Umbilical cord (tissue), 2 donors: ENCODE measurements around the gene PLPPR3. TPM values are rescaled to one million over a fixed set of nuclear protein-coding genes. Genes with fewer than 3 reads are reported as not detected.

Experiments used
- DNase-seq: peaks from one replicate; pipeline ENCODE4 v3.0.0-alpha.2; 2015; ENCODE audit warnings: low spot score
- total RNA-seq: library from RNA; depleted of rRNA; stranded (reverse); fragments of >200 nt; gene quantifications from one replicate; pipeline ENCODE4 v1.2.3, GENCODE V29; 2014; ENCODE audit warnings: low replicate concordance; ENCODE audit not compliant: insufficient read depth

The PLPPR3 gene
- total RNA-seq, 1 donor from 2014 or later, result not detected

- peak; percentile 100 for DNase-seq
Observed at GRCh38 chr19:796692-797527, 24.8 kb downstream of the PLPPR3 start, which contains the start of gene PTBP1. Gene PTBP1 (plus strand): TSS chr19:797452. CDS start chr19:797498, 46 bp downstream.

GRCh38 chr19:795691-796581, 25.8 kb downstream of the PLPPR3 start:
- DNase-seq, result no peak

- no peak for DNase-seq
Observed at GRCh38 chr19:795073-795611, 26.6 kb downstream of the PLPPR3 start.

- DNase-seq, result no peak
Observed at GRCh38 chr19:793806-794205, 27.9 kb downstream of the PLPPR3 start.

DNA sequence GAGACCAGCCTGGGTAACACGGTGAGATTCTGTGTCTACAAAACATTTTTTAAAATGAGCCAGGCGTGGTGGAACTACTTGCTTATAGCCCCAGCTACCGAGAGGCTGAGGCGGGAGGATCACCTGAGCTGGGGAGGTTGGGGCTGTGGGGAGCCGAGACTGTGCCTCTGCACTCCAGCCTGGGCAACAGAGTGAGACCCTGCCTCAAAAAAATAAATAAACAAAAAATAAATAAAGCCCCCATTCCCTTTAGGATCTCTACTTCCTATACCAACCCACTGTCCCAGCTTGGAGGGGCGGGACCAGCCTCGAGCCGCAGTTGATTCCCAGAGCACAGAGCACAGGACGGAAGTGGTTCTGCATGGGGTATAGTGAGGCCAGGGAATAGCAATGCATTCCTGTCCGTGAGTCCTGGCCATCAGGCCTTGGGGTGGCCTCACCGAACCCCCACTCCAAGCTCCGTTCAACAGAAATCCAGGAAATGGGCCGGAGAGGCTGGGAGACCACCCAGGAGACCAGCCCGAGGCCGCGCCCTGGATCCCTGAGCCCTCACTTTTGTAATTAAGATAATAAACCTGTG, 29.4 kb downstream of the PLPPR3 start:
- no peak for DNase-seq

DNA sequence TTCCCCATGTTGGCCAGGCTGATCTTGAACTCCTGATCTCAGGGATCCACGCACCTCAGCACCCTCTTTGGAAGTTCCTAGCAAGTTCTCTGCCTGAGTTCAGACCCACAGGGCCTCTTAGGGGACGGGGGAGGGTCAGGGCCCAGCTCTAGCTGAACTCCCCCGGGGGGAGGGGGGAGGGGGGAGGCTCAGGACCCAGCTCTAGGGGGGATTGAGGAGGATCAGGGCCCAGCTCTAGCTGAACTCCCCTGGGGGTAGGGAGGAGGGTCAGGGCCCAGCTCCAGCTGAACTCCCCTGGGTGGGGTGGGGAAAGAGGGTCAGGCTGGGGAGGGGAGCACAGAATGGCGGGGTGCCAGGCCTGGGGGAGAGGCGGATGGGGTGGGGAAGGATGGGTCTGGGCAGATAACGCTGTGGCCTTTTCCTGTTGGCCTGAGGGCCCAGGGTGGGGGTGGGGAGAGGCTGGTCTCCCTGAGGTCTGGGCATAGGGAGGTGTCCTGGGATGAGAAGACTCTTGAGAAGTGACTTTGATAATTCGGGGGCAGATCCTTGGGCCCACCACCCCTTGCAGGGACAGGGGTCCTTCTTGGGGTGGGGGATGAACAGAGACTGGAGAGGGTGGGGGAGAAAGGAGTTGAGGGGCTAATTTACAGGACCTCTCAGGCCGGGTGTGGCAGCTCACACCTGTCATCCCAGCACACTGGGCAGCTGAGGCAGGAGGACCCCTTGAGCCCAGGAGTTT, 30.0 kb downstream of the PLPPR3 start:
- peak; percentile 35 for DNase-seq

GRCh38 chr19:791007-791566, 30.7 kb downstream of the PLPPR3 start:
- no peak for DNase-seq

- DNase-seq, result no peak
Observed at GRCh38 chr19:789701-790060, 32.1 kb downstream of the PLPPR3 start.

DNA sequence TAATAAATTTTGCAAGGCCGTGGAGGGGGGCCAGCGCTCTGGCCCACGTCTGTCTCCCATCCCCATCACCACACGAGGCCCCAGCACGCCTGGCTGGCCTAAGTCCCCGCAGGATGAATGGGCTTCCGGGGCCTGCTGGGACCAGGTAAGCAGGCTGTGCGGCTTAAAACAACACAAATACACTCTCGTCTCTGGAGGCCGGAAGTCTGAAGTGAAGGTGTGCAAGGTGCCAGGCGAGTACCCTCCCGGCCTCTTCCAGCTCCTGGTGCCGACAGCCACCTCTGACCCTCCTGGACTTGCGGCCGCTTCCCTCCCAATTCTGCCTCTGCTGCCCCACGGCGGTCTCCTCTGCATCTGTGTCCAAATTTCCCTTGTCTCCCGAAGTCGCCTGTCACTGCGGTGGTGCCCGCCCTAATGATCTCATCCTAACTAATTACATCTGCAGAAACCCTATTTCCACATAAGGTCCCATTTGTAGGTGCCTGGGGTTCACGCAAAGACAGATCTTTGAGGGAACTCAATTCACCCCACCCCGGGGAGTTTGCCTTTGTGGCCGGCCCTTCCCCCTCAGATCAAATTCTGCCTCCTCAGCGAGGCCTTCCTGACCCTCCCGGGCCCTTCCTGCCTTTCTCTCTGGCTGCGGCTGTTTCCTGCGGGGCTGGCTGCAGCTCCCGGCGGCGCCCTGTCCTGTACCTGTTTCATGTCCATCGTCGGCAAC, 32.6 kb downstream of the PLPPR3 start:
- peak; percentile 59 for DNase-seq

GRCh38 chr19:788686-788982, 33.1 kb downstream of the PLPPR3 start:
- no peak for DNase-seq

DNA sequence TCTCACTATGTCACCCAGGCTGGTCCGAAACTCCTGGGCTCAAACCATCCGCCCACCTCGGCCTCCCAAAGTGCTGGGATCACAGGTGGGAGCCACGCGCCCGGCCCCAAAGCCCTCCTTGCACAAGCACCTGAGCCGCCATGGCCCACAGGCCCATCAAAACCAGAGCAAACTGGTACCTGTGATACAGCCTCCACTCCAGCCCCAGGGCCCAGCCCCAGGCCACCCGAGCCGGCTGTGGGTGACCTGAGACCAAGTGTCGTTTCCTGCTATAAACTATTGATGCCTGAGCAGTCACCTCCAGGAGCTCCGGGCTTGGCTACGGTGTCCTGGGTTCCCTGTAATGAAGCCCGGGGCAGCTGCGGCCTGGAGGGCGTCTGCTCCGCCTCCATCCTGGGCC, 34.2 kb downstream of the PLPPR3 start:
- DNase-seq, result no peak

DNA sequence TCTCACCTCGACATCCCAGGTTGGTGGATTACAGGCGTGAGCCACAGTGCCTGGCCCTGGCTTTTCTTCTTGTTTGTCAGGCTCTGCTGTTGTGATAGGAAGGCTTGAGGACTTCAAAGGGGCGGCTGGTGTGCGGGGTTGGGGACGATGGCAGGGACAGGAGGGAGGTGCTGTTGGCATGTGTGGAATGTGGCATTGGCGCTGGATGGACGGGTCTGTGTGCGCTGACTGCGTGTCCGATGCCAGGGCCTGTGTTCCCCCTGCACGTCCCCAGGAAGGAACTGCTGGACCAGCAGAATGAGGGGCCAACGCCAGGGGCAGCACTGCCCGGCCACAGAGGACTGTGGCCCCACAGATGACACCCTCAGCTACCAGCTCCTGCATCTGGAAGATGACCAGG, 37.2 kb downstream of the PLPPR3 start:
- DNase-seq, result no peak

- peak; percentile 46 for DNase-seq
Observed at GRCh38 chr19:782878-783668, 38.7 kb downstream of the PLPPR3 start.

DNA sequence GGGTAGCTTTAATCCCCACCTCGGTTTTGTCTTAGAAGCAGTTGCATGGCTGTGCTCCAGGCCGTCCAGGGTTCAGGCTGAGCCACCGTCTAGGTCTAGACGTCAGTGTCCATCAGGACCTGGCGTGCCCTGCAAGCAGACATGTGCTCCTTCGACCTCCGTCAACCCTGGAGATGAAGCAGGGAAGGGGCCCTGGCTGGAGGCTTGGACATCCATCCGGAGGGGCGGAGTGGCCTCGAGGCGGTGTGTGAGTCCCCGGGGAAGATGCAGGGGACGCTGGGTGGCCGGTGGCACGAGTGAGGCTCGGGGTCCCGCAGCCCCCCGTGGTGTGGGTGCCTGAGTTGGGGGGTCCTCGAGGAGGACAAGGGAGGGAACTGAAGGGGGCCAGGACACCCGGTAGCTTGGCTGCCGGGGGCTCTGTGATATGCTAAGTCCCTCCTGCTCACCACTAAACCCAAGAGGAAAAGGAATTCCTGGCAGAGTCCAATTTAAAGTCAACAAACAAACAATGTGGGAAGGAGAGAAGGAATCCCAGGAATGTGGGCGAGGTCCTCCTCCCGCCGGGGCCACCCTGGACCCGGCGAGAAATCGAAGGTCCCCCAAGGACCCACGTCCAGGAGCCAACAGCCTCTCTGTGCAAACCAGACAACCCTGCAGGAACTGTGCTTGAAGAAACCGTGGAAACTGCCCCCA, 39.4 kb downstream of the PLPPR3 start:
- peak; percentile 44 for DNase-seq

DNA sequence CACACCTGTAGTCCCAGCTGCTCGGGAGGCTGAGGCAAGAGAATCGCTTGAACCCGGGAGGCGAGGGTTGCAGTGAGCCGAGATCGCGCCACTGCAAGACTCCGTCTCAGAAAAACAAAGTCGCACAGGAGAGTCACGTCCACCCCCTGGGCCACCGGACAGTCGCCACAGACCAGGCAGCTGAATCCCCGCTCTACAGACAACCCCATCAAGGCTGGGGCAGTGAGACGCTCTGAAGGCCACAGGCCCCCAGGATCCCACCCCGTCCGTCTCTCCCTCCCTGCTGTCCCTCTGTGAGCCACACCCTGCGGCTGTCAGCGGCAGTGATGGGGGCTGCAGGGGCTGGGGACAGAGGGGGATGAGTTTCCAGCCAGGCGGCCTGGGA, 40.0 kb downstream of the PLPPR3 start:
- no peak for DNase-seq

GRCh38 chr19:780935-781334, 40.8 kb downstream of the PLPPR3 start:
- no peak for DNase-seq

DNA sequence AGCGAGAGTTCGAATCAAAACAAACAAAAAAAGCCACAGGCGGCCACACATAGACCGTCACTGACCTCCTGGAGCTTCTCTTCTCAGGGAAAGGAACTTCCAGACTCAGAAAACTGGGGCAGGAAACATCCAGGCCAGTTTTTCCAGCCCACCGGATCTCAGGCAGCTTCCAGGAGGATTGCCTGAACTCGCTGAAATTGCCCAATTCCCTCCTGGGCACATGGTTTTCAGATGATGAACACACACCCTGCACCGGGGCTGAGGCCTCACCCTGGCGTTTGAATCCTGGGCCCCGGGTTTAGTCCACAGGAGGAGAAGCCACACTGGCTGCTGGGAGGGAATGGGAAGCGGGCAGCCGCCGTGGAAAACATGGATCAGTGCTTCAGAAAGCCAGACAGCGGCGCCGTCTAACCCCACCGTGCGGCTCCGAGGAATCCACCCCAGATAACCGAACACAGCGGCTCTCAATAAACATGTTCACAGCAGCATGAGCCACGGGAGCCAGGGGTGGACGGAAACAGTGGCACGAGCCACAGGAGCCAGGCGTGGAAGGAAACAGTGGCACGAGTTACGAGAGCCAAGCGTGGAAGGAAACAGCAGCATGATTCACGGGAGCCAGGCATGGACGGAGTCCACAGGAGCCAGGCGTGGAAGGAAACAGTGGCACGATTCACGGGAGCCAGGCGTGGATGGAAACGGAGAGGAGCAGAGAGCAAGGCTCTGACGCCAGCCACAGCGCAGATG, 42.7 kb downstream of the PLPPR3 start:
- peak; percentile 97 for DNase-seq

DNA sequence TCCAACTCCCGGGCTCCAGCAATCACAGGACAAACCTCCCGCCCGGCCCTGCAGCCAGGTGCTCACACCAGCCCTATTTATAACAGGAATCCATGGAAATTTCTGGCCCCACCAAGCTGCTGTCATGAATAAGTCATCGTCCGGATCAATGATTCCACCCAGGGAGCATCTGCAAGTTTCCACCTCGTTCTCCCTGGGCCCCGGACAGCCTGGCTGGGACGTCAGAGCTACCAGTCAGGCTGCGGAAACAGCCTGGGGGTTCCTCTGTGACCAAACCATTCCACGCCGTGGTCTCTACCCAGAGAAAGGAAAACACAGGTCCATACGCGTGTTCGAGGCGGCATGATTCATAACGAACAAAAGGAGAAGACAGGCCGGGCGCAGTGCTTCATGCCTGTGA, 45.2 kb downstream of the PLPPR3 start:
- no peak for DNase-seq
